GM19467 (cell line): Measurements from ENCODE around the gene SLC38A11.

Experiments
- ATAC-seq: cut with Tn5 transposase; IDR thresholded peaks from one replicate; pipeline ENCODE4 v1.9.1; 2021; ENCODE audit warnings: mild to moderate bottlenecking, moderate library complexity; ENCODE audit not compliant: unreplicated experiment

Gene SLC38A11

DNA sequence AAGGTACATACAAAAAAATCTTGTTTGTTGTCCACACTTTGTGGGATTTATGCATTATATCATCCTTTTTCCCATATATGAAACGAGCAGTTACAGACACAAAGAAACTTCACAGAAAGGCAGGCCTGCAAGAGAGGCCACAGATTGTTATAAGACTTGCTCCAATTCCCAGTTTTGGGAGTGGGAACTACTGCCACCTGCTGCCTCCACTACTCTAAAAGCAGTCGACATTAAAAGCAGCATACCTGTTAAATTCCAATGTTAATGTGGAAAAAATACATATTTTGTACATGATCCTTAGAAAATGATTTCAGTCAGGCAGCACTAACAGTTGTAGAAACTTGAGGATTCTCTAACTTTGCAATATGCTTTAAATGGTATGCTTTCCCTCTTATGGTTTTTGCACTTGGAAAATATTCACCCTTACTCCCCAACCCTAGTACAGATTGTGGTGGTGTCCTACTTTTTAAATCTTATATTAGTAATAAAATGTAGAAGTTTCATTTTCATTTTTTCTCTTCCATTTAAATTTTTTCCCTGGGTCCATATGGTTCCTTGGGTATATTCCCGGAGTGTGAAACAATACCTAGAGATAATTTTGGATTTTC is 37.9 kb downstream of the SLC38A11 start:
- no peak for ATAC-seq

DNA sequence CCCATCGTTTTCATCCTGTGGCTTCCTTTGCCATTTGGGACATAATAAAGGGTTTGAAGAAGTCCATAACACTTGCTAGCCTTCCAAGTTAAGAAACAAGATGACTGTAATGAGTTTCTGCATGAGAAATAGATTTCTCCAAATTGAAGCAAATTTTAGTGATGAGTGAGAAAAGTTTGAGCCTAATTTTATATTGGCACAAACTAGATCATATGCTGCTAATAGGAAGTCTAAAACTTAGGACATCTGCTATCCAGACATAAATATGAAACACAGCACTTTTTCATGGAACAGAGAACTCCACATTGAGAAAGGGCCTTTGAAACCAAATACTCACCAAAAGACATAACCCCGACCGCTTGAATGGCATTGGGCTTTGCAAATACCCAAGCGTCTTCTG is 39.8 kb downstream of the SLC38A11 start:
- ATAC-seq = no peak

DNA sequence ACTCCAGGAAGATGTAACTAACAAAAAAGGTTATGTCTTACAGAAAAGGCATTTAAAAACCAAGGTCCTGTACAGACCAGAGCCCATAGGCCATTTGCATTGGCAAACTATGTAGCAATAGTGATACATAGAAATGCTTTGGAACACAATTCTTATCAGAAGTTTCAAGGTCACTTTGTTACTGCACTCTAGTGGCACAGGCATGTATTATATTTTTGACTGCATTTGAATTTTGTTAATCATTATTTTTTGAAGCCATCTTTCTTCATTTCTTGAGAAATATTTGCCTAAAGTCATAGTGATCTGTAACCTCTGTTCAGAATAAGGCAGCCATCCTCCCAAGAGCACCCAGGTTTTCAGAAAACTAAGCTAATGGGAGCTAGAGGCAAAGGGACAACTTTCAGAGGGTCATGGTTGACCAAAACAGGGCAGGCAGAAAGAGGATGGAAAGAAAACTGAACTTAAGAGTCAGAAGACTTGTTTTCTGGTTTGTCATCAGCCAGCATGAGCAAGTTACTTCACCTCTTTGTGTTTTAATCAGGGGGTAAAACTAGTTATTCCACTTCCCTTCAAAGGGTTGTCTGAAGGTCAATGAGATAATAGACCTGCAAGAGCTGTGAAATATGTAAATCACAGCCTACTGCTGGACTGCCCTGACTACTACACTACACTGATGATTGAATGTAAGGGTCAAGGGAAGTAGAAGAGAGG is 41.5 kb downstream of the SLC38A11 start:
- ATAC-seq = no peak

DNA sequence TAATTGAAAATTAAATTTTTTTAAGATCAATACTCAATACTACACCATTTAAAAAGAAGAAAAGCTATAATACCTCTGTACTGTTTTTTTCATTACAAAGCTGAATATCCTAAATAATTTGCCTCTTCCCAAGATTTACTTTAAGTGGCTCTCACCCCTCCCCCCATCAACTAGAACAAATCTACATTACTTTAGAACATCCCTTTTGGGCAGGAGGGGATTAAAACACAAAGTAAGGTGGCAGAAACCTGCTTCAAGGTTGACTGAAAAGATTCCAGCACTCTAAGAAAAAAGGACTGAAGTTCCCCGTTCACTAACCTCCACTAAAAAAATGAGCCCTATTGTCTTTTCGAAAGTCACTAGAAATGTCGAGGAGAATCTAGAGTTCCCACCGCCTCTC is 42.3 kb downstream of the SLC38A11 start:
- no peak for ATAC-seq

DNA sequence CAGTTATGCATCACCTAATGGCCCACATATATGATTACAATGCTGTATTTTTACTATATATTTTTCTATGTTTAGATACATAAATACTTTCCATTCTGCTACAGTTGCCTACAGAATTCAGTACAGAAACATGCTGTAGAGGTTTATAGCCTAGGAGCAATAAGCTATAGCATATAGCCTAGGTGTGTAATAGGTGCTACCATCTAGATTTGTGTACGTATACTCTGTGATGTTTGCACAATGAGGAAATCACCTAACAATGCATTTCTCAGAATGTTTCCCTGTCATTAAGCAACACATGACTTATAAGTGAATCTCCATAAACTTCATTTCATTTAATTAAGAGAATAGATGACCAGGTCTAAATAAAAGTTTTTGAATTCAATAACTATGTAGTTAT is 43.5 kb downstream of the SLC38A11 start:
- no peak for ATAC-seq

DNA sequence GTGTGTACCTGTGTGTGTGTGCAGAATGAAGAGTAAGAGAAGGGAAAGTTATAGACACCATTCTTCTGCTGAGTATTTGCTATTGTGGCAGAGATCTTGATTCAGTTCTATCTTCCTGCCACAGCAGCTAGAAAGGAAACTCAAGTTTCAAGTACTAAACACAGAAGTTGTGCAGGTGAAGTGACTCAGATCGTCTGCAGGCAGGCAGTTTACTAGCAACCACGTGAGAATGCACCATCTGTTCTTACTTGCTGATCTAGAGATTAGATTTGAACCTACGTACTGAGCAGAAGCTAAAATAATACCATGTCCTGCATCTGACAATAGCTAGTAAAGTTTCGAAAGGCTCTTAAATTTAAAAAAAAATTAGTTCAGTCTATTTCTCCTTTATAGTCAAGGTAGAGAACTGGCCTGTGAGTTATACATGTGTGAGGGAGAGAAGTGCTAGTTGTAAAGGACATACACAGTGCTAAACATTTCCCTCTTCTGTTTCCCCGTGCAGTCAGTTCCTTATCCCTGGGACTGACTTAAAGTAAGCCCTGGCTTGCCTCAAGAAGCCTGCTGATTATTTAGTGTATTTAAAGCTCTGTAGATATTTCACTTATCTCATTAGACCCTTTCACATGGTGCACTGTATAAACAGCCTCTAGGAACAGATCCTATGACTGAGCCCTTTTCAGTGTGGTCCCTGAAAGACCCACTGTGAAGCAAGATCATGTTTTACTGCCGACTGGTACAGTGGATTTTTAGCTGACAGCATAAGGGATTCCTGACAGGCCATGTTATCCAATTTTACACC is 45.0 kb downstream of the SLC38A11 start:
- ATAC-seq = peak; percentile 52

DNA sequence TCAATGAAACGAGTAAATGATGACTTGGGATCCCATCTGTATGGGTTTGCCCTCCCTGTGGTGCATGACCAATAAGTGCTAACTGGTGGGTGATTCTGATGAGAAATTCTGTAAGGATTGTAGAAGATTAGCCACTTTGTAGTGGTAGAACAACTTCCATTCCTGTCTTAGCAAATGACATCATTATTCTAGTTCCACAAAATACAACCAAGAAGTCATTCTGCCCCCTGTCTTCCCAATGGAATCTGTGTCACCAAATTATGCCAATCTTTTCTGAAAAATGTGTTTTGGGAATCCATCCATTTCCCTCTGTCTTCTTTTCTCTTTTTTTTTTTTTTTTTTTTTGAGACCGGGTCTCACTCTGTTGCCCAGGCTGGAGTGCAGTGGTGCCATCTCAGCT is 48.4 kb downstream of the SLC38A11 start:
- ATAC-seq = no peak

DNA sequence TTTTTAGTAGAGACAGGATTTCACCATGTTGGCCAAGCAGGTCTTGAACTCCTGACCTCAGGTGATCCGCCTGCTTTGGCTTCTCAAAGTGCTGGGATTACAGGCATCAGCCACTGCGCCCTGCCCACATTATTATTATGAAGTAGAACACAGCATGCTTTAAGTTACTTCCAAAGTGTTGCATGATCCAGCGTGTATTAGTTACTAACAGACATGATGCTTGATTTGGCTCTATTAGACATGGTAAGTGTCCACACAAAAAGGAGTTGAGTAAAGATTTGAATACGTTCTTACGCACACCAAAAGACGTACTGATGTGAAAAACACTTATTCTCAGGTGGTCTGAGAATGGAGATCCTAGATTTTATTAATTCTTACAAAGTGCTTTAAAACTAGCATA is 50.0 kb downstream of the SLC38A11 start:
- no peak for ATAC-seq

DNA sequence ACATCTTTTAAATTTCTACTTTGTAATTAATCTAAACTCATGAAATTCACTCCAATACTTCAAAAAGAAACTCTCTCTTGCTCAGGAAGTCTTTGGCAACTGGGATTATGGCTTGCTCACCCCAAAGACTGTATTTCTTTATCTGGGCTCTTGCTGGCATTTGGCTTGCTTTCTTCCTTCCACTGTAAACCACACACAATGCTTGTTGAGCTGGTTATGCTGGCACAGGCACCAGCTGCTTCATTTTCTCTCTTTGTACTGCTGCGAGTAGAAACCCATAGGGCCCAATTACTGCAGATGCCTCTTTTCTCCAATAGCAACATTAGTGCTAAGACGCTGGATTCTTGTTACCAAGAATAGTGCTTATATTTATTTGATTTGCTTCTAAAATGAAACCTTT is 51.4 kb downstream of the SLC38A11 start:
- ATAC-seq = no peak

DNA sequence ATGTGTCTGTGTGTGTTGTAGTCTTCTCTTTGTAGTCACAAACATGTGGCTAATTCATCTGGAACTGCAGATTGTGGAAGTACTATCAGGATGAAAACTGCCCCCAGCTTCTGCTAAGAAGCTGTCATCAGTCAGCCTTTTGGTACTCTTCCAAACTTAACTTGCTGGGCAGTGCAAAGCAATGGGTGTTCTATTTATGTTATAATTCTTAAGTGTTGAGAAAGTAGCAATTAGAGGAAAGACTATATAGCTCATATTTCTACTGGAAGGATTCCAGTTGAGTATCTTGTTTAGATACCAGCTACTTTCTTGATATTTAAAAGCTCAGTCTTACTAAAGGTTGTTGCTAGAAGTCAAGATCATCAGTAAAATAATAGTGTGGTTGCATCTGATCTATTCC is 52.1 kb downstream of the SLC38A11 start:
- no peak for ATAC-seq

DNA sequence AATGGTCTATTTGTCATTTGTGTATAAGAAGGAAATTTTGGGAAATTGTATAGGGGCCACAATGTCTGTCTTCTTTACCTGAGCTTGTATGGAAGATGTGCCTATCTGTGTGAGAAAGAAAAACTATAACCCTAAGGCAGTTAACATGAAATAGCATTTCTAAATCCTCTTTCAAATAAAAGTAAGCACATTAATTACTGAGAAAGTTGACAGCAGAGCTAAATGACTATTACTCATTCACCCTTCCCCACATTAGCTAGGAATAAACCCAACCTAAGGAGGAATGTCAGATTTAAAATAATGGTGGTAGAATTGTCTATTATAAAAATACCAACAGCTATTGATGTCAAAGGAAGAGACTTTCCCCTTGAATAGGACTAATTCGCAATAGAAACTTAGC is 56.2 kb downstream of the SLC38A11 start:
- ATAC-seq = no peak

DNA sequence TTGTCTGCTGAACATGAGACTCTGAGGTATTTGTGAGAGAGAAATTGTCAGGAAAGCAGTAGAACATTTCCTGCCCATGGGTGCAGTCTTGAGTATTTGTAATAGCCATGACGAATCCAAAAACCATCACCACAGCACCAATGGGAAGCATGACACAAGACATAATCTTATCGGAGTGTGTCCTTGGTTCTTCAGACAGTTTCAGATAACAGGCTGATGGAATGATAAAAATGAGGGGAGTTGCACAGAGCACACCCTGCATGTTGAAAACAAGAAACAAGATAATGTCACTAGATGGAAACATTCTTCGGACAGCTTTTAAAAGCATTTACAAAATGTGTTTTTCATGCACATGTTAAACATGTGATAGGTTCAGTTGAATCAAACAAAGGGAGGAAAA is 56.9 kb downstream of the SLC38A11 start:
- no peak for ATAC-seq

DNA sequence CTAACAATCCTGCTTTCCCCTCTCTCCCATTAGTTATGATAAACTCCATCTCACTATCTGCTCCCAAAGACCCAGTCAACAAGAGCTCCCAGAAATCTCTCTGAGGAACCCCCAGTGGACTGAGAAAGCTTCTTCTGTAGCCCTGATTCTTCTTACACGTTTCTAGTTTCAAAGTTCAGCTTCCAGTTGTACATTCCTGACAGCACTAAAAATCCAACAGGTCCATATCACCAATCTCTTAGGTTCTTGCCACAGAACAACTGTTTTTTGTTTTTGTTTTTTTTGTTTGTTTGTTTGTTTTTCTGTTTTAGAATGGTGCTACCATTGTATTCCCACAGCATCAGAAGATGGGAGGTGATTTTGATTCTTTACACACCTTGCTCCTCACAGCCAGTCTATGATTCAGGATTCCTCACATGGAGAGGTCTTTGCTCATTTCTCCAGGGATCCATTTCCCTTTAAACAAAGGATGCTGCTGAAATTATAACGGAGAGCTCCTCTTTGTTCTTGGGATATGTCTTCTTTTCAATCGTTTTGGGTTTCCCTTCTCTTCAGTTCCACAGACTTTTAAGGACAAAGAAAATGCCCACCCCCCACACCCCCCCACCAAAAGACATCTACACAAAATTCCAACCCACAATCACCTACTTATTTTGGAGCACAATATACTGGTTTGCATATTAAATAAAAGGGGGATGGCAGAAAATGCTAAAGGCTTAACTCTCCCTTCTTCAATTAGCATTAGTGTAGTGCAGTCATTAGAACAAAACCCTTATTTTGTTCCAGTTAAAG is 57.7 kb downstream of the SLC38A11 start:
- ATAC-seq = no peak

DNA sequence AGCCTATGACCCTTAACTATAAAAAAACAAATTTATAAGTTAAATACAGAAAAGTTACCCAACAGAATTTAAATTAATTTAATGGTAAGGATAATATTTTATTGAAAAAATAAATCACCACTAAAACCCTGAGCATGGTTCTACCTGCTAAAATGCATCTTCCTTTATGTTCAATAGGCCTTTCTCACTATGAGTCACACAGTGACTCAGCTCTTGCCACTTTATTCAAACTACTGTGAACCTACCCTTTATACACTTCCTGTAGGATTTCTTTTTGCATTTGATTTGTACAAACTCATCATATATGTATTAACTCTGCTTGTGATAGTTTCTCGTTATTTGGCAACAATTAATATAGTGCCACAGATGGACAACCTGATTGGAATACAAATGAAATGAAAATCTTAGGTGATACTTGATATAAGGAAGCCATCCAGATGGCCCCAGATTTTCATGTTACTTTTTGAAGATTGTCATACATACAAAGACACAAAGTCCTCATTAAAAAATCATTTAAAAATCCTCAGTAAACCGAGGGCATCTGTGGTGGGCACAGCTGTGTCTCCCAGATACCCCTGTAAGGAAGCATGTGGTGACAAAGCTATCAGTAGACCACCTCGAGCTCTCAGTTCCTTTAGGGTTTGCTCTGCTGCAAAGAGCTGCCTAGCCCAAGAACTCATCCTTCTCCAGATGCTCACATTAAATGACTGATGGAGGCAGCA is 58.5 kb downstream of the SLC38A11 start:
- peak; percentile 98 for ATAC-seq

DNA sequence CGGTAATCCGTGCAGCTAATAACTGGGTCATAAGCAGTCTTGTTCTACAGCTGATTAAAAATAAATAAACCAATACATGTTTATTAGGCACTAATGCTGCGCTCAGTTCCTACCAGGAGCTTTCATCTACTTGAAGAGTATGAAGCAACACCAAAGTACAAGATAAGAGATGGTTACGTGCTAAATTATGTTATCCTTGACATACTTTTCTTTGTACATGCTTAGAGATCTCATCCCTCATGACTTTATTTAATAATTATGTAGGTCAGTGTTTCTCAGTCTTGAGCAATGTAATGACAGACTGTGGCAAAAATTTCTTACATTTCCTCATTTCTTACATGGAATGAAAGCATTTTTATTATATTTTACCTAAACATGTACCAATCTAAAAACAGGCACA is 59.1 kb downstream of the SLC38A11 start:
- ATAC-seq = no peak

DNA sequence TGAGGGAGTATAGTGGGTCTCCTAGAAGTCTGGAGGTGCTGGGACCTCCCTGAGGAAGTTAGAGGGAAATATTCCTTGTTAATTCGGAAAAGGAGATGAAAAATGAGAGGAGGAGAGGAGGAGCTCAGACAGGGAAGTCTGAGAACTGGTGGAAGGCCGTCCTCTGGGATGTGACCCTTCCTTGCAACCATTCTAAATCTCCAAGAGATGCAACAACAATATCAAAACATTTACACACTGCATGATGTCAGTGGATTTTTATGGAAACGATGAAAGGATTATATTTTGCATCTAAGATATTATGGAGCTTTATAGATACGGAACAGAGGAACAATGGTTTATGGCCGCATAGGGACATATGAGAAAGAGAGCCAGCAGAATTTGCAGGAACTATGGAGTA is 63.9 kb downstream of the SLC38A11 start:
- ATAC-seq = no peak

DNA sequence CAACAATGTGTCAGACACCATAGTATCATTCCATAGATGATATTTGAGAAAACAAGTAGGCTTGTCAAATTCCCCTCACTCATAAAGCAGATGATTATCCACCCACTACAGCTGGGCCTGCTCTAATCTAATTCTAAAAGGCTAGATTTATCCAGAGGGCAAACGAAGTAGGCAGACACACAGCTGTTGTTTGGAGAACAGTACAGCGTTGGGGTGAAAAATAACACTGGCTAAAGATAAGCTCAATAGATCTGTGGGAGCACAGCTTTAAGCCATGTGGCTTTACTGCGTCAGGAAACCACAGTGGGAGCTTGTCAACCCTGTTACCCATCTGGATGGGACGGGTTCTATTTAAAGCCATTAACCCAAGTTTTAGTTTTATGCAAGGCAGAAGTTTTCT is 64.8 kb downstream of the SLC38A11 start:
- ATAC-seq = no peak

DNA sequence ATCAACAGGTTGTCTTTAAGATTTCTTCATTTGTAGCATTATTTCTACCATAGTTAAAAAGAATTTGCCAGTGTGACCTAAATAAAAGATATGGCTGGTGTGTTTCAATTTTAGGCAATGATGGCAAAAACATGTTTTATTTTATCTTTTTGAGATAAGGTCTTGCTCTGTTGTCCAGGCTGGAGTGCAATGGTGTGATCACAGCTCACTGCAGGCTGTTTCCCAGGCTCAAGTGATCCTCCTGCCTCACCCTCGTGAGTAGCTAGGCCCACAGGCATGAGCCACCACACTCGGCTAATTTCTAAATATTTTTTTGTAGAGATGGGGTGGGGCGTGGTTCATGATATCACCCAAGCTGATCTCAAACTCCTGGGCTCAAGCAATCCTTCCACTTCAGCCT is 66.7 kb downstream of the SLC38A11 start:
- ATAC-seq = no peak

DNA sequence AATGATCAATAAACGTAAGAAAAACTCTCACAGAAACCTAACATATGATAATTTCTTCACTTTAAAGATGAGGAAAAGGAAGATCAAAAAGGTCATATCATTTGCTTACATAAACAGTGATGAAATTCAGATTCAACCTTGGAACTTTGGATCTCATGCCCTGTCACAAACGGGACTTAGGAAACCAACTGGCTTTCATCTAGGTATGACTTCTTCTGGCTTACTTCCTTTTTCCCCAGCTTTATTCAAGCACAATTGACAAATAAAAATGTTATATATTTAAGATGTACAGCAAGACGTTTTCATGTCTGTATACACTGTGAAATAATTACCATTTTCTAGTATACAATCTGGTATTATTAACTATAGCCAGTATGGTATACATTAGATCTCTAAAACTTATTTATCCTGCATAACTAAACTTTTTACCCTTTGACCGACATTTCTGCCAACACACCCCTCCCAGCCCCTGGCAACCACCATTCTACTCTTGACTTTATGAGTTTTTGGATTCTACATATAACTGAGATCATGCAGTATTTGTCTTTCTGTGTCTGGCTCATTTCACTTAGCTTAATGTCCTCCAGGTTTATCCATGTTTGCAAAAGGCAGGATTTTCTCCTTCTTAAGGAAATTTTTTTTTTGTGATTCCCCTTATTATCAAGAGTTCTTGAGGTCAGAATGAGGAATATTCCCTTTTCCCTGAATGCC is 67.7 kb downstream of the SLC38A11 start:
- ATAC-seq = no peak

DNA sequence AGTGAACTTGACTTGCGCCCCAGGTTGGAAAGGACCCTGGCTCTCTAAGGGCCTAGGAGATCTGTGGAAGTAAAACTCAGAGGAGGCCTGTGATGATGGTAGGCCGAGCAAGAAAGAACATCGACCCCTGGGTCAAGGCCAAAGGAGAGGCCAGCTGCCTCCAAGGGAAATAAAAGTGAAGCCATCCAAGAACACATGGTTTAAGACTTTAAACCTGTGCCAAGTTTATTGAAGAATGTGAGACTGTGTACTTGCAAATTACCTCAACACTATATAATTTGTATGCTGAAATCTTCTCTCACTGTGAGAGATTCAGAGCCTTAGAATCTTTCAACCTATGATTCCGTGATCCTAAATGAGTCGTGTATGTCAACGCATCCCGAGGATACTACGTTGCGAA is 73.0 kb downstream of the SLC38A11 start:
- ATAC-seq = no peak
